ENCODE results near the gene LARP4.
"Not testable (repeated sequence)": the region's sequence is repeated elsewhere in the genome, so short reads cannot be mapped to it uniquely, and the experiment has no call there.

The LARP4 gene

DNA sequence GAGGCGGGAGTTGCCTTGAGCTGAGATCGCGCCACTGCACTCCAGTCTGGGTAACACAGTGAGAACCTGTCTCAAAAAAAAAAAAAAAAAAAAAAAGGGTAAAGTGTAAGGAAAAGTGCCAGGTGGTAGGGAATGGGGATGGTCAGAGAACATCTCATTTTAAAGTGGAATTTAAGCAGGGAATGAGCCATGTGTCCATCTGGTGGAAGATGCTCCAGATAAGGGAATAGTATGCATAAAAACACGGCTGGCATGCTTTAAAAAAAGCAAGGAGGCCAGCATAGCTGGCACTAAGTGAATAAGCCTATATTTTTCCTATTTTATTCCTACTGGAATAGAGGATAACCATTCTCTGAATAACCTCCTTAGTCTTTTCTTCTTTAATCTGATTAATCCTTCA lies 38.0 kb upstream of the LARP4 start:
- TF ChIP-seq, protein P1, sequence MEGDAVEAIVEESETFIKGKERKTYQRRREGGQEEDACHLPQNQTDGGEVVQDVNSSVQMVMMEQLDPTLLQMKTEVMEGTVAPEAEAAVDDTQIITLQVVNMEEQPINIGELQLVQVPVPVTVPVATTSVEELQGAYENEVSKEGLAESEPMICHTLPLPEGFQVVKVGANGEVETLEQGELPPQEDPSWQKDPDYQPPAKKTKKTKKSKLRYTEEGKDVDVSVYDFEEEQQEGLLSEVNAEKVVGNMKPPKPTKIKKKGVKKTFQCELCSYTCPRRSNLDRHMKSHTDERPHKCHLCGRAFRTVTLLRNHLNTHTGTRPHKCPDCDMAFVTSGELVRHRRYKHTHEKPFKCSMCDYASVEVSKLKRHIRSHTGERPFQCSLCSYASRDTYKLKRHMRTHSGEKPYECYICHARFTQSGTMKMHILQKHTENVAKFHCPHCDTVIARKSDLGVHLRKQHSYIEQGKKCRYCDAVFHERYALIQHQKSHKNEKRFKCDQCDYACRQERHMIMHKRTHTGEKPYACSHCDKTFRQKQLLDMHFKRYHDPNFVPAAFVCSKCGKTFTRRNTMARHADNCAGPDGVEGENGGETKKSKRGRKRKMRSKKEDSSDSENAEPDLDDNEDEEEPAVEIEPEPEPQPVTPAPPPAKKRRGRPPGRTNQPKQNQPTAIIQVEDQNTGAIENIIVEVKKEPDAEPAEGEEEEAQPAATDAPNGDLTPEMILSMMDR (IDR thresholded peaks at IDR 0.05; ENCODE audit: low read depth, low read length), result no peak
- no peak for DNase-seq (ENCODE audit: extremely low read depth, low read depth)

DNA sequence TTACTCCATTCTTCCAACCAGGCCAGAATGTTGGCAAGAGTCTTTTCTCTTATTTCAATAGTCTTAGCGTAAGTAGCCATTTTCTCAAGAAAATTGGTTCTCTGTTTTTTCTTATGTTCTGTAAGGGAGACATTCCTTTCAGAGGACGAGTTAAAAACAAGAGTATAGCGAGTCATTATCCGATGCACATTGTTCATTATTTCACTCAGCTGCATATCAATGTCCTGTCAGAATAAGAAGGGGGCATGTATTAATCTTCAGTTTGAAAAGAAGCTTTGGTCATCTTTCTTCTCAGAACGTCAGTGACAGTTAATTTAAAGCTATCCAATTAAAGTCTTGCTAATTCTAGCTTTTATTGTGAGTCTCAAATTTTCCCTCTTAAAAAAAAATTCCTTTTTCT lies 37.5 kb upstream of the LARP4 start:
- no peak for DNase-seq (ENCODE audit: extremely low read depth, low read depth)

GRCh38 chr12:50365709-50366406 lies 34.8 kb upstream of the LARP4 start:
- no peak for DNase-seq (ENCODE audit: extremely low read depth, low read depth)

More for the DNA sequence above, 37.5 kb upstream of the LARP4 start:
- TF ChIP-seq, protein P1 (IDR thresholded peaks at IDR 0.05; ENCODE audit: low read depth, low read length), result no peak

DNA sequence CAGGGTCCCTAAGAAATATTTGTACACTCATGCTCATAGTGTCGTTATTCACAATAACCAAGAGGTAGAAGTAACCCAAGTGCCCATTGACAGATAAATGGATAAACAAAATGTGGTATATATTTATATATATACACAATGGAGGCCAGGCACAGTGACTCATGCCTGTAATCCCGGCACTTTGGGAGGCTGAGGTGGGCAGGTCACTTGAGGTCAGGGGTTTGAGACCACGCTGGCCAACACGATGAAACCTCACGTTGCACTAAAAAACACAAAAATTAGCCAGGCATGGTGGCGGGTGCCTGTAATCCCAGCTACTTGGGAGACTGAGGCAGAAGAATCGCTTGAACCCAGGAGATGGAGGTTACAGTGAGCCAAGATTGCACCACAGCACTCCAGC lies 30.0 kb upstream of the LARP4 start:
- DNase-seq (ENCODE audit: extremely low read depth, low read depth), result not testable (repeated sequence)

More at GRCh38 chr12:50365709-50366406, 34.8 kb upstream of the LARP4 start:
- TF ChIP-seq, protein P1 (IDR thresholded peaks at IDR 0.05; ENCODE audit: low read depth, low read length), result no peak

DNA sequence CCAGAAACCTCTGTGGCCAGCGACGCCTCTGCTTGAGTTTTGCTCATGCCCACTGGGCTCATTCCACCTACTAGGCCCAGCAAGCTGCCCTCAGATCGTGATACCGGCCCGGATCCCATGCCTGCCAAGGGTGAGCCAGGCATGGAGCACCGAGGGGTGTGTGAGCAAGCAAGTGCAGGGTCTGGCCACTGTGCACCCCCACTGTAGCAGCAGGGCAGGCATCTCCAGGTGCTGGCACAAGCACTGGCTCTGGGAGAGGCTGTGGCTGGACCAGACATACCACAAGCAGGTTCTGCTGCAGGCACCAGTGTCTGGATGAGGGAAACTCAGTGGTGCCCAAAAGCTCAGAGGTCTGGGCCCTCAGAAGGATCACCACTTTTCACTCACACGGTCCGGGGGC lies 24.9 kb upstream of the LARP4 start:
- TF ChIP-seq, protein P1 (IDR thresholded peaks at IDR 0.05; ENCODE audit: low read depth, low read length), result no peak
- no peak for DNase-seq (ENCODE audit: extremely low read depth, low read depth)

DNA sequence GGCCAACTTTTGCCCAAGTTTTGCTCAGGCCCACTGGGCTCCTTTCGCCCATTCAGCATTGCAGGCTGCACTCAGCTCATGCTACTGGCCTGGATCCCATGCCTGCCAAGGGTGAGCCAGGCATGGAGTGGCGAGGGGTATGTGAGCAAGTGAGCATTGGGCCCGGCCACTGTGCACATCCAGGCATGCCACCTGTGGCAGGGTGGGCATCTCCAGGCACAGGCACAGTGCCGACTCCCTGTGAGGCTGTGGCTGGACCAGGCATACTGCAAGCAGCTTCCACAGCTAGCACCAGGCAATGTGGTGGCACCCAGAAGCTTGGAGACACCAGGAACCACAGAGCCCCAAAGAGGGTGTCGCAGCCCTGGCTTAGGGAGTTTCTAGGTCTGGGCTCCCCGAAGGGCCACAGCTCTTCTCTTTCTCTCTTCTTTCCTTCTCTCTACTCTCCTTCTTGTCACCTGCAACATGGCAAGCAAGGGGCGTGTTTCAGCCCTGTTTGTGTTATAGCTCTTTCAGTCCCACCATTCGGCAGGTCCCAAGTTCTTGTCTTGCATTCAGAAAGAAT lies 19.8 kb upstream of the LARP4 start:
- TF ChIP-seq, protein P1 (IDR thresholded peaks at IDR 0.05; ENCODE audit: low read depth, low read length), result no peak
- no peak for DNase-seq (ENCODE audit: extremely low read depth, low read depth)

DNA sequence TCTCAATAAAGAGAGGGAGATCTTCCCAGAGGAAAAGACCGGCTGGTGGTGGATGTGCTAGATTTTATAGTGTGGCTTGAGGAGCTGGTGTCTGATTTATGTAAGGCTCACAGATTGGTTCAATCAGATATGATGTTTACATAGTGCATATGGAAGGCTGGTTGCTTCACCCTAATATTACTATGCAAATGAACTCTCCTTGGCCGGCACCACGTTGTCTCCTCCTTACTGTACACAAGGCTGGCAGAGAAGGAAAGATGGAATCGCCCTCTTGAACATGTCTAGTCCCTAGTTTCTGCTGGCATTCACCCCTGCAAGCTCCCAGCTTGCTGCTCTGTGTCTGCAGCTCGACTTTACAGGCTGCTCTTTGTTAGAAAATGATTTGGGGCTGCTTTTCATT lies 13.2 kb upstream of the LARP4 start:
- TF ChIP-seq, protein P1 (IDR thresholded peaks at IDR 0.05; ENCODE audit: low read depth, low read length), result no peak
- DNase-seq (ENCODE audit: extremely low read depth, low read depth), result no peak
